Upper lobe of right lung (tissue), 1 donor: ENCODE results near the gene AGO1. TPM values are rescaled to one million over a fixed set of nuclear protein-coding genes. Genes with fewer than 3 reads are reported as not detected.

Experiments
- ATAC-seq: fragments of 200-7000 bp; cut with Tn5 transposase; one replicate; pipeline ENCODE4 v1.9.1; 2020; ENCODE audit warnings: mild to moderate bottlenecking, moderate library complexity
- DNase-seq: peaks from one replicate; pipeline ENCODE4 v3.0.0-alpha.2; 2020
- H3K27ac ChIP-seq: fragments of 200-600 bp; one replicate; pipeline ENCODE4 v1.8.0; 2022
- H3K27me3 ChIP-seq: fragments of 200-600 bp; one replicate; pipeline ENCODE4 v1.8.0; 2022; ENCODE audit warnings: mild to moderate bottlenecking
- H3K36me3 ChIP-seq: fragments of 200-600 bp; one replicate; pipeline ENCODE4 v1.8.0; 2022
- H3K4me1 ChIP-seq: fragments of 200-600 bp; one replicate; pipeline ENCODE4 v1.8.0; 2022
- H3K4me3 ChIP-seq: fragments of 200-600 bp; one replicate; pipeline ENCODE4 v1.8.0; 2022; ENCODE audit warnings: mild to moderate bottlenecking
- H3K9me3 ChIP-seq: fragments of 200-600 bp; one replicate; pipeline ENCODE4 v1.8.0; 2022
- intact Hi-C: fragments of 100-400 bp; cut with DNase I; formaldehyde crosslinking; loops from one replicate; pipeline ENCODE4 v1.11.0; 2022
- total RNA-seq: library from RNA; stranded (reverse); fragmentation: NEBNext Ultra II Directional; extraction: Animal tissue kit (Norgen Biotek cat#: 25700); gene quantifications from one replicate; pipeline ENCODE4 v1.2.1, GENCODE V29; 2021
- TF ChIP-seq, protein P1 (sequence below): fragments of 200-600 bp; IDR thresholded peaks from one replicate; pipeline ENCODE4 v1.8.0; 2022; ENCODE audit warnings: antibody characterized with exemption
- donor health status: DM: no; HTN: yes; CAD: no; lungs with severe emphysema.

AGO1 gene
- total RNA-seq, 1 donor from 2014 or later, result 27.7 TPM

GRCh38 chr1:35894656-35895055 is 11.6 kb downstream of the AGO1 start:
- Histone ChIP-seq H3K4me1 (peaks cover 3% of the 10 kb centered on the region), H3K9me3 (no peaks in the 10 kb centered on the region), H3K27me3 (no peaks in the 10 kb centered on the region), H3K36me3 (peaks cover 89% of the 10 kb centered on the region), H3K27ac (no peak overlapping the region), H3K4me3 (no peak overlapping the region)
- intact Hi-C loops, result no loop called here
- TF ChIP-seq, protein P1, sequence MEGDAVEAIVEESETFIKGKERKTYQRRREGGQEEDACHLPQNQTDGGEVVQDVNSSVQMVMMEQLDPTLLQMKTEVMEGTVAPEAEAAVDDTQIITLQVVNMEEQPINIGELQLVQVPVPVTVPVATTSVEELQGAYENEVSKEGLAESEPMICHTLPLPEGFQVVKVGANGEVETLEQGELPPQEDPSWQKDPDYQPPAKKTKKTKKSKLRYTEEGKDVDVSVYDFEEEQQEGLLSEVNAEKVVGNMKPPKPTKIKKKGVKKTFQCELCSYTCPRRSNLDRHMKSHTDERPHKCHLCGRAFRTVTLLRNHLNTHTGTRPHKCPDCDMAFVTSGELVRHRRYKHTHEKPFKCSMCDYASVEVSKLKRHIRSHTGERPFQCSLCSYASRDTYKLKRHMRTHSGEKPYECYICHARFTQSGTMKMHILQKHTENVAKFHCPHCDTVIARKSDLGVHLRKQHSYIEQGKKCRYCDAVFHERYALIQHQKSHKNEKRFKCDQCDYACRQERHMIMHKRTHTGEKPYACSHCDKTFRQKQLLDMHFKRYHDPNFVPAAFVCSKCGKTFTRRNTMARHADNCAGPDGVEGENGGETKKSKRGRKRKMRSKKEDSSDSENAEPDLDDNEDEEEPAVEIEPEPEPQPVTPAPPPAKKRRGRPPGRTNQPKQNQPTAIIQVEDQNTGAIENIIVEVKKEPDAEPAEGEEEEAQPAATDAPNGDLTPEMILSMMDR, result no peak
- no peak for DNase-seq
- no peak for ATAC-seq

DNA sequence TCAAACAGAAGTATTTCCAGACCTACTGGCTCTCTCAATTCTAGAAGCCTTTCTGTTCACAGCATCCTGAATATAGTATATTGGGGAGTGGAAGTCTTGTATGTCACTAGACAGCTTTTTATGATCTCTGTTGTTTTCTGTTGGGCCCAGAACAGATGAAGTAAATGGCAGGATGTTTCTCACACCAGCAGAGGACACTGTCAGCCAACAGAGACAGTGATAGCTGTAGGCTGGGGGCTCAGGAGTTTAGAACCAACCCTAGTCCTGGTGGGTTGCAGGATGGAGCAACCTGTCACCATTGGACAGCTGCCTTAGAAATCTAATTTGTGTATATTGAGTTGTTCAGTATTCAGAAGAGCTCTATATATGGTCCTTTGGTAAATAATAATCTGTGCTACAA is 16.9 kb downstream of the AGO1 start:
- no peak overlapping the region for H3K4me3 ChIP-seq
- ATAC-seq, result no peak
- no peak for DNase-seq
- TF ChIP-seq, protein P1, result no peak
- peaks cover 77% of the 10 kb centered on the region for H3K36me3 ChIP-seq
- no peaks in the 10 kb centered on the region for H3K27me3 ChIP-seq
- no peak overlapping the region for H3K27ac ChIP-seq
- no peaks in the 10 kb centered on the region for H3K9me3 ChIP-seq
- intact Hi-C loops, result no loop called here
- H3K4me1 ChIP-seq, result no peaks in the 10 kb centered on the region

GRCh38 chr1:35901235-35901634 is 18.2 kb downstream of the AGO1 start:
- Histone ChIP-seq H3K36me3 (peaks cover 68% of the 10 kb centered on the region), H3K4me3 (no peak overlapping the region), H3K4me1 (no peaks in the 10 kb centered on the region), H3K27me3 (no peaks in the 10 kb centered on the region), H3K27ac (no peak overlapping the region), H3K9me3 (no peaks in the 10 kb centered on the region)
- TF ChIP-seq, protein P1, result no peak
- no peak for DNase-seq
- no peak for ATAC-seq
- intact Hi-C loops, result no loop called here

DNA sequence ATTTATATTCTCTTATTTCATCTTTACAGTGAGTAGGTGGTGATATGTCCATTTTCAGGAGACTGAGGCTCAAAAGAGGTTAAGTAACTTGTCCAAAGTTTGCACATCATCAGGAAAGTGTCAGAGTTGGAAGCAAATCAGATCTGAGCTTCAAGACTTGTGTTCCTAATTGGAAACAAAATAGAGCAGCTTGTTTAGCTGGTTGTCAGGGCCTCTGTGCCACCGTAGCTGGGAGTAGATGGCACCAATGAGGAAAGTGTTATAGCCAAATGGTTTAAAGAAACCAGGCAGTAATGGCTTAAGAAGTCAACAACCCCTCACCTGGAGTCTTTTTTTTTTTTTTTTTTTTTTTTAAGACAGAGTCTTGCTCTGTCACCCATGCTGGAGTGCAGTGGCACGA is 19.7 kb downstream of the AGO1 start:
- no peaks in the 10 kb centered on the region for H3K27me3 ChIP-seq
- ATAC-seq (no peak), DNase-seq (no peak)
- no peaks in the 10 kb centered on the region for H3K4me1 ChIP-seq
- no peak overlapping the region for H3K4me3 ChIP-seq
- no peak overlapping the region for H3K27ac ChIP-seq
- no peaks in the 10 kb centered on the region for H3K9me3 ChIP-seq
- H3K36me3 ChIP-seq, result peaks cover 70% of the 10 kb centered on the region
- intact Hi-C loops, result no loop called here
- TF ChIP-seq, protein P1, result no peak

DNA sequence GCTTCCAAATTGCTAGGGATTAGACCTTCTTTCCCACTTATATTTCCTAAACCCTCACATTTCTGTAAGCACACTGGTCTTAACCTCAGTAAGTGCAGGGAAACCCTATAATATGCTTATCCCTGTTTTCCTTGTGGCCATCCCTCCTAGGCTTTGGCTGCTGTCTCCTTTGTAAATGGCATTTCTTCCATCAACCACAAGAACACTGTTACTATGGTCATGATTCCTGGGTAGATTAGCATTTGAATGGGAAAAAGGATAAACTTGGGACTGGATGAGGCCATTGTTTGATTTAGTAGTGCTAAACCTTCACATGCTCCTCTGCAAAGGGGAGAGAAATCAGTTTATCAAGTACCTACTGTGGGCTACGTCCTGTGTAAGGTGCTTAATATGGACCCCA is 31.7 kb downstream of the AGO1 start:
- intact Hi-C loops, result no loop called here
- no peaks in the 10 kb centered on the region for H3K4me1 ChIP-seq
- H3K4me3 ChIP-seq, result no peak overlapping the region
- no peaks in the 10 kb centered on the region for H3K9me3 ChIP-seq
- no peaks in the 10 kb centered on the region for H3K27me3 ChIP-seq
- H3K36me3 ChIP-seq, result peaks cover 93% of the 10 kb centered on the region
- TF ChIP-seq, protein P1, result no peak
- ATAC-seq (no peak), DNase-seq (no peak)
- no peak overlapping the region for H3K27ac ChIP-seq

DNA sequence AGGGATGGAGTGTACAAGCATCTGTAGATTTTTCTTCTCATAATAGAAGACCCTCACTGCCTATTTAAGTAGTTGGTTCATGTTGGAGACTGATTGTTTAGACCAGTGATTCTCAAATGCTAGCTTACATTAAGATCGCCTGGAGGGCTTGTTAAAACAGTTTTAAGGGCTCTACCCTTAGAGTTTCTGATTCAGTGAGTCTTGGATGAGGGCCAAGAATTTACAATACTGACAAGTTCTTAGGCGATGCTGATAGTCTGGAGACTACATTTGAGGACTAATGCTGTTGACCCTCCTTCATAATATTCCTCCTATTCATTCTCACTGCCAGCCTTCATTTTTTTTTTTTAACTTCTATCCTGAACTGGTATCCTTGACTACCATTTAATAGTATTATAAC is 32.7 kb downstream of the AGO1 start:
- no peaks in the 10 kb centered on the region for H3K27me3 ChIP-seq
- no peak overlapping the region for H3K4me3 ChIP-seq
- no peak overlapping the region for H3K27ac ChIP-seq
- DNase-seq (no peak), ATAC-seq (no peak)
- H3K4me1 ChIP-seq, result no peaks in the 10 kb centered on the region
- TF ChIP-seq, protein P1, result no peak
- no peaks in the 10 kb centered on the region for H3K9me3 ChIP-seq
- intact Hi-C loops, result no loop called here
- peaks cover 90% of the 10 kb centered on the region for H3K36me3 ChIP-seq
